ENCODE results near the gene GFRA3.
"Not testable (repeated sequence)": the region's sequence is repeated elsewhere in the genome, so short reads cannot be mapped to it uniquely, and the experiment has no call there.

Gene GFRA3, protein sequence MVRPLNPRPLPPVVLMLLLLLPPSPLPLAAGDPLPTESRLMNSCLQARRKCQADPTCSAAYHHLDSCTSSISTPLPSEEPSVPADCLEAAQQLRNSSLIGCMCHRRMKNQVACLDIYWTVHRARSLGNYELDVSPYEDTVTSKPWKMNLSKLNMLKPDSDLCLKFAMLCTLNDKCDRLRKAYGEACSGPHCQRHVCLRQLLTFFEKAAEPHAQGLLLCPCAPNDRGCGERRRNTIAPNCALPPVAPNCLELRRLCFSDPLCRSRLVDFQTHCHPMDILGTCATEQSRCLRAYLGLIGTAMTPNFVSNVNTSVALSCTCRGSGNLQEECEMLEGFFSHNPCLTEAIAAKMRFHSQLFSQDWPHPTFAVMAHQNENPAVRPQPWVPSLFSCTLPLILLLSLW

DNA sequence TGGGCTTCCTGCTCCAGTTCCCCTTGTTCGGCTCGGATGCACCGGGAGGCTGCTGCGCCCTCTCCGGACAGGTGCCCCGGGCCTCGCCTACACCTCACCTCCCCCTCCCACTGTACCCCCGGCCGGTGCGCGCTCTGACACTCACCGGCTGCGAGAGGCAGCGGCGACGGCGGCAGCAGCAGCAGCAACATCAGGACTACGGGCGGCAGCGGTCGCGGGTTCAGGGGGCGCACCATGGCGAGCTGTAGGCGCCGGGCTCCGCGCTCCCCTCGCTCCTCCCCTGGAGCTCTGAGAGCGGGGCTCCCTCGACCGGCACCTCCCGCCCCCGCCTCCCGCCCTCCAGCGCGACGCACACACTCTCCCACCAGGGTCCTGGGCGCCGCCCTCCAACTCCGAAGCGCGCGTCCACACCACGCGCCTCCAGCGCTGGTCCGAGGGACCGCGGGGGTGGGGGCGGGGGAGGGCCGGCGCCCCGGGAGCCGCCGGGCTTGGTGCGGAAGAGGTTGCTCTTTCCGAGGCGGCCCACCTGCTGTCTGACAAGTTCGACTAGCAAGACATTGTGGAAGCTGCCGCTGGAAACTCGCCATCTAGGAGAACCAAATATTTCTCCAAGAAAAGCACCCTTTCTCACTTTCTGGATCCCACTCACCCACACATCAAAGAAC is at the start of gene GFRA3:
Gene GFRA3, minus strand, starts transcription at position 433 of the 665 bp plus-strand sequence. Its CDS starts 197 bp downstream, at position 236.
- no peak for DNase-seq (ENCODE audit: extremely low read depth in 1 of 2, low read depth in 1 of 2)

DNA sequence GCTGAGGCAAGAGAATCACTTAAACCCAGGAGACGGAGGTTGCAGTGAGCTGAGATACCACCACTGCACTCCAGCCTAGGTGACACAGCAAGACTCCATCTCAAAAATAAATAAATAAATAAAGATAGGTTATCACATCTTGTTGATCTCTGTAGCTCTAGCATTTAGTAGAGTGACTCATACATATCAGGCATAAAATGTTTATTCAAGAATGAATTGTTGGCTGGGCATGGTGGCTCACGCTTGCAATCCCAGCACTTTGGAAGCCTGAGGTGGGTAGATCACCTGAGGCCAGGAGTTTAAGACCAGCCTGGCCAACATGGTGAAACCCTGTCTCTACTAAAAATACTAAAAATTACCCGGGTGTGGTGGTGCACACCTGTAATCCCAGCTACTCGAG is 43.8 kb upstream of the GFRA3 start:
- DNase-seq (ENCODE audit: extremely low read depth in 1 of 2, low read depth in 1 of 2) = not testable (repeated sequence)

DNA sequence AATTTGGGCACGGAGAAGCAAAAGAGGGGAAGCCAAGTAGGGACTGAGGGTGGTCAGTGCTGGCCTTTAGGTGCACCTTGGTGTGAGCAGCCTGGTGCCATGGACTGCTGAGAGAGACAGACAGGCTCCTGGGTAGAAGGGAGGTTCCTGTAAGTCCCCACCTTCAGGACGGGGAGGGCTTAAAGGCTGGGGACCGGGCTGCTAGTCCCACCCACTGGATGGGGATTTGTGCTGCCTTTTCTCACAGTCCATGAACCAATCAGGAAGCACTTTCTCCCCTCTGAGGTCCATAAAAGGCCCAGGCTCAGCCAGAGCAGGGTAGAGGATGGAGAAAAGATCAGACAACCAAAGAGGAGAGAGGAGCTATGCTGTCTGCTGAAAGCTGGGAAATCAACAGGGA is 41.9 kb upstream of the GFRA3 start:
- DNase-seq (ENCODE audit: extremely low read depth in 1 of 2, low read depth in 1 of 2) = no peak

DNA sequence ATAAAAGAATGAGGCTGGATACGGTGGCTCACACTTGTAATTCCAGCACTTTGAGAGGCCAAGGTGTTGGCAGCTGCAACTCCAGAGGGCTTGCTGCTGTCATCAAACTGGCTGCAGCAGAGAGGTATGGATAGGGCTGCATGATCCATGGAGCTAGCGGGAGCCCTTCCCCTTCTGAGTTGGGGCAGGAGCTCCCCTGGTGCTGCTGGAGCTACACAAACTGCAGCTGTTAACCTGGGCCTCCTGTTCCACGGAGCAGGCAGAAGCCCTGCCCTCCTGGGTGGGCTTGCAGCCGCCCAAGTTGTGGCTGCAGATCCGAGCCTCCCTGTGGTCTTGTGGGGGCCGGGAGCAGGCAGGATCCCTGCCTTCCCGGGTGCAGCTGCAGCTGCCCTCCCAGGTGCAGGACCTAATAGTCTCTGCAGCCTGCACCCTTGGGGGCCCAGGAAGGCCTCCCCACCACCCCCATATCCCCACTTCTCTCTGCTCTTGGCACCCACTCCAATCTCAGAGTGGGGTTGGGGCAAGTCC is 41.4 kb upstream of the GFRA3 start:
- no peak for DNase-seq (ENCODE audit: extremely low read depth in 1 of 2, low read depth in 1 of 2)

DNA sequence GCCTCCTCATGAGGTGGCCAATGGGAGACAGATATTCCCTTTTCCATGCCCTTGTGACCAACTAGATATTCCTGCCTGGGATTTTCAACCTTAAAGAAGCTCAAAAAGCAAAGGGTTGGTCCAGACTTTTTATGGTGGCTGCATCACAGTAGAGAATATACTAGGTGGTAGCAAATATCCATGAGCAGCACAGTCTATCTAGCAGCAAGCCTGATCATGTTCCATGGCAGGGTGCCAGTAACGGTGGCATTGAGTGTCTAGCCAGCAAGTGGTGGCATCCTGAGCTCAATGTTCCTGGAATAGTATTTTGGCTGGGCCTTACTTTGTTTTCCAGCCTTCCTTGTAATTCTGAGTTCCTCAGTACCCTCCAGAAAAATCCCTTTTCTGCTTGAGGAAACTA is 31.4 kb upstream of the GFRA3 start:
- DNase-seq (ENCODE audit: extremely low read depth in 1 of 2, low read depth in 1 of 2) = no peak

DNA sequence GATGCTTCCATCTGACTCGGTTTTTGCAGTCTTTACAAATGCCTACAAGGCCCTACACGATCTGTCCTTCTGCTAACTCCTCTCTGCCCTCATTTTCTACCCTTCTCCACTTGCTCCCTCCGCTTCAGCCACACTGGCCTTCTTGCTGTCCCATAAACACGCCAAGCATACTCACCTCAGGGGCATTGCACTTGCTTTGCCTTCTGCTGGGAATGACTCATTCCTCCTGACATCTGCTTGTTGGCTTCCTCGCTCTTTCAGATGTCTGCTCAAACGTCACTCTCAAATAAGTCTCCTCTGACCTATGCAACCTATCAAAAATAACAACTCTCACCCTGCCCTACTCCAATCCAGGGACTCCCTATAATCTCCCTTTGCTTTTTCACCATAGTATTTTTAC is 29.0 kb upstream of the GFRA3 start:
- DNase-seq (ENCODE audit: extremely low read depth in 1 of 2, low read depth in 1 of 2) = no peak

DNA sequence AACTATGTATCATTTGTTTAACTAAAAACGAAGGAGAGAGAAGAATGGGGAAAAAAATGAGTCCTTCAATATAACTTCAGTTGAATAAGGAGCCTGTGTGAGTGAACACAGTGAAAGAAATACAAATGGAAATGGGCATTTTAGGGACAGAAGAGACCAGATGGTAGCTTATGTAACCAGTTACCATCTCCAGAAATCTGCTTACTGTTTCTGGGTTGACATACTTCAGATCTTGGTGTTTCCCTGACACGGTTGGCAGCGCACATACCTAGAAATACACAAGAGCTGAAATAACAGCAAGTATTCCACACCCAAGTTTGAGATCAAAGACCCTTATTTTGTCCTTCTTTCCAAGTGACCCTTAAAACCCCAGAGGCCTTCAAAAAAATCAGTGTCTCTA is 14.9 kb upstream of the GFRA3 start:
- no peak for DNase-seq (ENCODE audit: extremely low read depth in 1 of 2, low read depth in 1 of 2)

DNA sequence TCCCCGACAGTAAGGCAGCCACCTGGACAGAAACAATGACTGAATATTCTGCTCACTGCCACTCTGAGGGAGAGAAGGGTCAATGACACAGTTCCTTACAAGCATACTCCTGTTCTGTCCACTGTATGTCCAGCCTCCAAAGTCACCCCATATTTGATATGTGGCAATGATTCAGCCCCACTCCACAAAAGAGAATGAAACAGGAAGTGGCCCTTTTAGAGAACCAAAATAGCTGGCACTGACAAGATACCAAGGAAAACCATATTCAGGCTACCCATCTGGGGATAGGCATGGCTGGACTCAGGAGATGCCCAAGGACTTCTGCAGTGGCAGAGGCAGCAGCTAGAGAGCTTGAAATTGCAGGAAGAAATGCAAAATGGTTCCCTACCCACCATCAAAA is 12.8 kb upstream of the GFRA3 start:
- DNase-seq (ENCODE audit: extremely low read depth in 1 of 2, low read depth in 1 of 2) = no peak

DNA sequence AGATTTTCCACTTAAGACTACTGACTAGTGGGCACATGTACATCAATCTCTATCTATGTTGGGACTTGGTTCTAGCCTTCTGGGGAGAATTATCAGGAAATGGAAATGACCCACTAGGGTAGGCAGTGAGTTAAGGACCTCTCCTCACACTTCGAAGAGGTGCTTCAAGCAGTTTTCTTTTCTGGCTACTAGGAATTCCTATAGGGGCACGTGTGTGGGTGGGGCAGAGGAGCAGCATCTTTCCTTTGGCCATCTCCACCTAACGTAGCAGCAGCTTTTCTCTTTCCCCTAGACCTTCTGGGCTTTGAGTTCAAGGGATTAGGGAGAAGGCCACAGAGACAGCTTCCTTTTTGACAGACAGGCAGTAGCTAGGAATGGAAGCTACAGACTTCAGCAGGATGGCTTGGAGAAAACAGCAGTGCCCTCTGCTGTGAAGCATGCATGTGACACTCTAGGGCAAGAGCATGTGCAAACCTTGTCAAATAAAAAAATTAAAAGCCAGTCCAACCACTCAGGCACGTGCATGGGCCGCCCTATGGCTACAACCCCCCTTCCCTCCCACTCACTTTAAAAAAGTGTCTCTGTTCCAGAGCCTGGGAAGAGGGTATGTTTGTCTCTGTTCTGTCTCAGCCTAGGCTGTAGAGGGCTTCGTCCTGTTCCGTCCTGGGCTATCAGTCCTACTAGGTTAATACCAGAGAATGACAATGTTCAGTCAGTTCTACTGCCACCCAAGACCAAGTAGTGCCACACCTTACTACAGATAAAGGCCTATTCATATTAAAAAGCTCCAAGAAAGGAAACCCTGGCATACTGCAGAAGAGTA is 8.7 kb upstream of the GFRA3 start:
- DNase-seq (ENCODE audit: extremely low read depth in 1 of 2, low read depth in 1 of 2) = no peak

DNA sequence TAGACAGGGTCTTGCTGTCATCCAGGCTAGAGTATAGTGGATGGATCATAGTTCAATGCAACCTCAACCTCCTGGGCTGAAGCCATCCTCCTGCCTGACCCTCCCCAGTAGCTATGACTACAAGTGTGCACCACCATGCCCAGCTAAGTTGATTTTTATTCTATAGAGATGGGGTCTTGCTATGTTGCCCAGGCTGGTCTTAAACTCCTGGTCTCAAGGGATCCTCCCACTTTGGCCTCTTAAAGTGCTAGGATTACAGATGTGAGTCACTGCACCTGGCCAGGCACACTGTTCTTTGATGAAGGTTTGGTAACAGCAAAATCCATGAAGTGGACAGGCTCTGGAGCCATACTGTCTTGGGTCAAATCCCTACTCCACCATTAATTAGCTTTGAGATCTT is 6.5 kb upstream of the GFRA3 start:
- DNase-seq (ENCODE audit: extremely low read depth in 1 of 2, low read depth in 1 of 2) = no peak

DNA sequence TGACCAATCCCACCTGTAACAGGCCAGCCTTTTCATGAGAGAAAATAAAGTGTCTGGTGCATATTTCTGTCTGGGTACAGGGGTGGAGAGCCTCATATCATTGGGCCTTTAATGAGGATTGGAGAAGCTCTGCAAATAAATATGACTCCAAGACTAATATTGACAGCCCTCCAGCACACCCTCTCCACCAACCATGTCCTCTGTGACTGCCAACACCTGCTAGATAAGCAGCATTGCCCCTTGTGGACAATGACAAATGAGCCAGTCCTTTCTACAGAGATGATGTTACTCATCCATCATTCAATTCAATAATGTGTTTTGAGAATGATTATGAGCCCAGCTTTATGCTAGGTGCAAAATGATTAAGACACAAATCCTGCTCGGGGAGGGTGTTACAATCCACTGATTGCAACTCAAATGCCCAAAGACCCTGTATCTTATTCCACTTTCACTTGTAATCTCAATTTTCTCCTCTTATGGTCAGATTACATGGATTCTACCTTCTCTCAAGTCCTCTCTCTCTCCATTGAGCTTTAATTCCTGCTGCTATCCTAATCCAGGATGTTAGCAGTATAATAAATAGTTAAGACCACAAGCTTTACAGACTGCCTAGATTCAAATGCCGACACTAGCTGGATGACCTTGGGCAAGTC is 2.1 kb upstream of the GFRA3 start:
- no peak for DNase-seq (ENCODE audit: extremely low read depth in 1 of 2, low read depth in 1 of 2)

DNA sequence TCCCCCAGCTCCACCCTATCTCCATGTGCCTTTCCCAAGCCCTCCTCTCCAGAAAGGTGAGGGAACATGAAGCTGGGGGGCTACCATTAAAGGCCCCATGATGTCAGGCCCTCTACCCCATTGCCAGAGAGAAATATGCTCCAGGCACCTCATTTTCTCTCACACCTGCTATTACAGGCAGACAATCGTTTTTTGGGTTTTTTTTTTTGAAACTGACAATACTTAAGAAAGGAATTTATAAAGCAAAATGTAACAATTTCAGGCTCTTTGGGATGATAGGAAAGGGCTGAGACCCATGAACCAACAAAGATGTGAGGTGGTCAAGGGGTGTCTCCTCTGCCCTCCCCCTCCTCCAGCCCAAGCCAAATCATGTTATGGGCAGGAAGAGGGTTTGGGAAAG is 1.5 kb upstream of the GFRA3 start:
- DNase-seq (ENCODE audit: extremely low read depth in 1 of 2, low read depth in 1 of 2) = no peak

DNA sequence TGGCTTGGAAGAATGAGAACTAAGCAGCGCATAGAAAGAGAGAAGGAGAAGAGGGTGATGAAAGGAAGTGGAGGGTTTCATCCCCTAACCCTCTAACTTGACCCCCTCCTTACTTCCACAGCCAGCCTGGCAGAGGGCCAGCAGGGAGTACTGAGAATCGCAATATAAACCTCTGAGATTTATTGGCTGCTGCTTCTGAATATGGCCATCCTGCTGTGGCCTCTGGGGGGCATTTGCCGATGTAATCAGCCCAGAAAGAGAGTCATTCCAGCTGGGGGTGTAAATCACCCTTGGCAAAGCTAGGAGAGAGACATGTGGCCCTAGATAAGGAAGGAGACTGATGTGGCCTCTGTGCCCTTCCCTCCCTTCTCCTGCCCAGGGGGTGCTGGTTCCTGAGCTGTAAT is 960 bp upstream of the GFRA3 start:
- DNase-seq (ENCODE audit: extremely low read depth in 1 of 2, low read depth in 1 of 2) = no peak

DNA sequence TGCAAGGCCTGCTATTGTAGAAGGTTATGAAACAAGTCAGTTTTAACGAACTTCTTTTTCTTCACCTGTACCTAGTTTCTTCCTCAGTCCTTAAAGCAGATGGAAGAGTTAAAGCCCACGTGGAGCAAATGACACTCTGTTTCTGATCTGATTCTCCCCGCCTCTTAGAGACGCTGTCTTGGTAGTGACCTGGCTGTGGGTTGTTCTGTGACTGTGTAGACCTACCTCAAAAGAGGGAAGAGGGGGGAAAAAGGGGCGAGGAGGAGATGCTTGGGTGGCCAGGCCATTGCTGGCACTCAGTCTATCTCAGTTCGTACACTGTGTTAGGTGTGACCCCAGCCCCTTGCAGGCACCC is 610 bp downstream of the GFRA3 start:
- DNase-seq (ENCODE audit: extremely low read depth in 1 of 2, low read depth in 1 of 2) = no peak

DNA sequence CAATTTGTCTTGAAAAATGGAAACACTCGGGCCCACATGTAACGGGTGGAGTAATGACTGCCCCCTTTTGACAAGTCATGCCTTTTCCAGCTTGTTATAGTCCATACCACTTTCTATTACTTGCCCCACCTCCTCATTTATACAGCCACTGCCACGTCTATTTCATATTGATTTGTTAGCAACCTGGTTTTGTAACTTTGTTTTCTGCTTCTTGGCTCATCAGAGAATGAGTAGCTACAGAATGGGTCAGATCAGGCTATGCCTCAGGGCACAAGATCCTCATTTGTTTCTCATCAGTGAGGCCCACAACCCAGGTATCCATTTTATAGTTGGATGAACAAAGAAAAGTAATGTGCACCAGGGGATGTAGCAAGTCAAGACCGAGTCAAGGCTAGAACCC is 1.7 kb downstream of the GFRA3 start:
- no peak for DNase-seq (ENCODE audit: extremely low read depth in 1 of 2, low read depth in 1 of 2)

DNA sequence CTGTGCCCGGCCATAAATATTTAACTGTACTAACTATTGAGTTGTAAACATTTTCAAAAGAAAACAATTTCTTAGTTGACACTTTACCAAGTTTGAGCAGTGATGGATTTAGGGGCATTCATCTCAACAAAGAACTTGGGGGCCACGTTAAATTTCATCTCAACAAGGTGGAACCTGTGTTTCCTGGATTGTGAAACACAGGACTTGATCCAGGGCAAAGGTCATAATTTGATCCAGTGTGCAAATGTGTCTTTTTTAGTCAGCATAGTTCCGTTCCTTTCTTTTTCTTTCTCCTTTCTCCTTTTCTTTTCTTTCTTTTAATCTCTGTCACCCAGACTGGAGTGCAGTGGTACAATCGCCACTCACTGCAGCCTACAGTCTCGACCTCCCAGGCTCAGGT is 3.1 kb downstream of the GFRA3 start:
- no peak for DNase-seq (ENCODE audit: extremely low read depth in 1 of 2, low read depth in 1 of 2)

DNA sequence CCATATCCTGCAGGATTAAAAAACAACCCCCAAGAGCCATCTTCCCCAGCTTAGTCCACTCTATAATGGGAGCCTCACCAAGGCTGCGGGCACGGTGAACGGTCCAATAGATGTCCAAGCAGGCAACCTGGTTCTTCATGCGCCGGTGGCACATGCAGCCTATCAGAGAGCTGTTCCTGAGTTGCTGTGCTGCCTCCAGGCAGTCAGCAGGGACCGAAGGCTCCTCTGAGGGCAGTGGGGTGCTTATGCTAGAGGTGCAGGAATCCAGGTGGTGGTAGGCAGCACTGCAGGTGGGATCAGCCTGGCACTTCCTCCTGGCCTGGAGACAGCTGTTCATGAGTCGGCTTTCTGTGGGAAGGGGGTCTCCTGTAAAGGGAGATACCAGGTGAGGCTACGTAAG is 10.2 kb downstream of the GFRA3 start:
- DNase-seq (ENCODE audit: extremely low read depth in 1 of 2, low read depth in 1 of 2) = no peak

DNA sequence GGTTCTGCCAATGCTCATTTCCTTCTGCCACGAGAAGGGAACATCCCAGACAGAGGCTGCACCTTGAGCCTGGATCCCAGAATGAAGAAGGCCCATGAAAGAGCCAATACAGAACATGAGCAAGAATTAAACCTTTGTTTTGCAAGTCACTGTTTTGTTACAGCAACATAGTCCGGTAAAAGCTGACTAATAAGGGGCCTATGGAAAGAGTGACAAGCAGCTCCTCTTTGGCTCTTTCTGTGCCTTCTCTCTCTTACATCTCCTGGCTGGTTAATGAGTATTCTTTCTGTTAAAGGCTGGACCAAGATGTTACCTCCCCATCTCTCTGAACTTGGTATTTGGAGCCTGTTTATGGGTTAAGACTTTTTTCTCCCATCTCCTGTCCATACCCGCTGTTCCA is 10.8 kb downstream of the GFRA3 start:
- DNase-seq (ENCODE audit: extremely low read depth in 1 of 2, low read depth in 1 of 2) = no peak

DNA sequence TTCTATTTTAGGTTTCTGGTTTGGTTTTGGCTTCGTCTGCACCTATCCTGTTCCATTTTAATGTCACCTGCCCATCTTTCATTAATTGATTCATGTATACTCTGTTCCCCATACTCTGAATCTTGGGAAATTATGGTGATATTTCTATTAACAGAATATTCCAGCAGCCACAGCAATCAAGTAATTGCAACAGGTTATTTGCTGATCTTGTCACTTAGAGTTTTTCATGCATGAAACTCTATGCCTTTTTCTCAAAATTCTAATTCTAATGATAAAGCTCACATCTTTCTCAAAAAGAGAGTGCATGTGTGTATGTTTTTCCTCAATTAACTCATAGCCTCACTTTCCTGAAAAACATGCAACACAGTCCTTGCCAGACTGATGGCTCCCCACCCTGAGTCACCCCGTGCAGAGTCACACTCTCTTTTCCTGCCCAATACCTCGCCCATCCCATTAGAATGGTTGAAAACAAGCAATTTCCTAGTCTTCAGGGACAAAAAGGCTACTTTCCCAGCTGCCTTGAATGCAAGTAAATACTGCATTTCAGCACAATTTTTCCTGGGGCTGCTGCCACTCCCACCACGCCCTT is 15.6 kb downstream of the GFRA3 start:
- DNase-seq (ENCODE audit: extremely low read depth in 1 of 2, low read depth in 1 of 2) = no peak

DNA sequence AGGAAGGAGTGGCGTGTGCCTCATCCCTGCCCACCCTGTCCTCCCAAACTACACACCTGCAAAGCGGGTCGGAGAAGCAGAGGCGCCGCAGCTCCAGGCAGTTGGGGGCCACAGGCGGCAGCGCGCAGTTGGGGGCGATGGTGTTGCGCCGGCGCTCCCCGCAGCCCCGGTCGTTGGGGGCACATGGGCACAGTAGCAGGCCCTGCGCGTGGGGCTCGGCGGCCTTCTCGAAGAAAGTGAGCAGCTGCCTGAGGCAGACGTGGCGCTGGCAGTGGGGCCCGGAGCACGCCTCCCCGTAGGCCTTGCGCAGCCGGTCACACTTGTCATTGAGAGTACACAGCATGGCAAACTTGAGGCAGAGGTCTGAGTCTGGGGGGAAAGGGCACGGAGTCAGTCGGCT is 16.8 kb downstream of the GFRA3 start:
- DNase-seq (ENCODE audit: extremely low read depth in 1 of 2, low read depth in 1 of 2) = no peak

DNA sequence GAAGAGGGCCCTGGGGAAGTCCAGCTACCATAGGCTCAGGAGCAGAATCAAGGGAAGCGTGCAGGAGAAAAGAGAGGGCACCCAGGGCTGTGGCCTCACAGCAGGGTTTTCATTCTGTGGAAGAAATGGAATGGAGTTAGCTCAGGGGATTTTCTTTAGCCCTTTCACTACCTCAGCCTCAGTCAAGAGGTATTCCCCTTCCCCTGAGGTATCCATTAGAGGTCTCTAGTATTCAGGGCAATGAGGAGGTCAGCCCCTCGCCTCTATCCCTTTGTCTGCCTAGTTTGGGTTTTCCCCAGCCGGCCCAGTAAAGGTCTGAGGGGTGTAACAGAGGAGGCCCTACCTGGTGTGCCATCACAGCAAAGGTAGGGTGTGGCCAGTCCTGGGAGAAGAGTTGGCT is 21.5 kb downstream of the GFRA3 start:
- no peak for DNase-seq (ENCODE audit: extremely low read depth in 1 of 2, low read depth in 1 of 2)

Data from stimulated activated CD8-positive, alpha-beta memory T cell treated with anti-CD3 and anti-CD28 coated beads, Interleukin-7, amount 100 ng/mL, for 48 hours (primary cell).